NCI-H226 (cell line): ENCODE data around the gene KRTAP12-3.
"Not testable (repeated sequence)": the region's sequence is repeated elsewhere in the genome, so short reads cannot be mapped to it uniquely, and the experiment has no call there.

Experiments
- DNase-seq: peaks from one replicate; pipeline ENCODE4 v3.0.0-alpha.2; 2015

Gene KRTAP12-3, protein sequence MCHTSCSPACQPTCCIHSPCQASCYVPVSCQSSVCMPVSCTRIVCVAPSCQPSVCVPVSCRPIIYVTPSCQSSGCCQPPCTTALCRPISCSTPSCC

DNA sequence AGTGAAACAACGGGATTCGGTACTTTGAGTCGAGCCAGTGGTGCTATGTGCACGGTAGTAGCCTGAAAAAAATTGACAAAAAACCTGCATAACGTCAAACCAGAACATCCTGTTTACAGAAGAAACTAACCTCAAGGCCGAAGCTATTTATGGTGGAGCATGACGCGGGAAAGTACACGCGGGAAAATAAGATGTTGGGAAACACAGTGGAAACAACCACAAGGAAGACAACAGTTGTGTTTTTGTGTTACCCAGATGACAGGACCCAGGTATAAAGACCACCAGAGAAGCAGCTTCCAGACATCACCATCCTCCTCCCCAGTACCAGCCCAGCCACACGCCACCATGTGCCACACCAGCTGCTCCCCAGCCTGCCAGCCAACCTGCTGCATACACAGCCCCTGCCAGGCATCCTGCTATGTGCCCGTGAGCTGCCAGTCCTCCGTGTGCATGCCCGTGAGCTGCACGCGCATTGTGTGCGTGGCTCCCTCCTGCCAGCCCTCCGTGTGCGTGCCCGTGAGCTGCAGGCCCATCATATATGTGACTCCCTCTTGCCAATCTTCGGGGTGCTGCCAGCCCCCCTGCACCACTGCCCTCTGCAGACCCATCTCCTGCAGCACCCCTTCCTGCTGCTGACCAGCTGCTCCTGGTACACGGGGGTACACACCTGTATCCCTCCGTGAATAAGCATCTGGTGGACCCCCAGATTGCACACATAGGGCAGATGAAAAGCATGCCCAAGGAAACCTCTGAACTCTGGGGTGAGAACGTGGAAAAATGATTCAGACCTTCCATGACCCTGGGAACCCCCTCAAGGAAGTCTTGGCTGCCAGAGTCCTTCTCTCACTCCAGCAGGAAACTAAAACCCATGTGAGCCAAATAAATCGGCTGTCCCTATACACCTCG lies at the start of gene KRTAP12-3:
Gene KRTAP12-3 (plus strand): TSS at position 298 of the 906 bp plus-strand sequence. CDS start 48 bp downstream, at position 346.
- DNase-seq: no peak

DNA sequence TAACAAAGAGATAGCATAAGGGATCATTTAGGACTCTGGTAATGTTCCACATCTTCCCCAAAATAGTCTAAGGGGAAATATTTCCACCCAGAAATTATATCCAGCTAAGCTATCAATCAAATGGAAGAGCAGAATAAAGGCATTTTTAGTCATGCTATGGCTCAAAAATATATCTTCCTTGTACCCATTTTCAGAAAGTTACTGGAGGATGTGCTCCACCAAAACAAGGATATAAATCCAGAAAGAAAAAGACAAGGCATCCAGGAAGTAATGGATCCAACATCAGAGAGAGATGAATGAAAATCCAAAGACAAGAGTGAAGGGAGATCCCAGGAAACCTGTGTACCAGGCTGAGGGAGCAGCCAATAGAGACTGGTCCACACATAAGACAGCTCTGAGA lies 48.5 kb upstream of the KRTAP12-3 start:
- no peak for DNase-seq

DNA sequence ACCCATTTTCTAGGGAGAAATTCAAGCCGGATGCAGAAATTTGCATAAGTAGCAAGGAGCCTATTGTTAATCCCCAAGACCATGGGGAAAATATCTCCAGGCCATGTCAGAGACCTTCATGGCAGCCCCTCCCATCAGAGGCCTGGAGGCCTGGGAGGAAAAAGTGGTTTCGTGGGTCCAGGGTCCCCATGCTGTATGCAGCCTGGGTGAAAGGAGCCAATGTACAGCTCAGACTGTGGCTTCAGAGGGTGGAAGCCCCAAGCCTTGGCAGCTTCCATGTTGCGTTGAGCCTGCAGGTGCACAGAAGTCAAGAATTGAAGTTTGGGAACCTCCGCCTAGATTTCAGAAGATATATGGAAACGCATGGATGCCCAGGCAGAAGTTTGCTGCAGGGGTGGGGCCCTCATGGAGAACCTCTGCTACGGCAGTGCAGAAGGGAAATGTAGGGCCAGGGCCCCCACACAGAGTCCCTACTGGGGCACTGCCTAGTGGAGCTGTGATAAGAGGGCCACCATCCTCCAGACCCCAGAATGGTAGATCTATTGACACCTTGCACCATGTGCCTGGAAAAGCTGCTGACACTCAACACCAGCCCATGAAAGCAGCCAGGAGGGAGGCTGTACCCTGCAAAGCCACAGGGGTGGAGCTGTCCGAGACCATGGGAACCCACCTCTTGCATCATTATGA lies 47.4 kb upstream of the KRTAP12-3 start:
- not testable (repeated sequence) for DNase-seq

DNA sequence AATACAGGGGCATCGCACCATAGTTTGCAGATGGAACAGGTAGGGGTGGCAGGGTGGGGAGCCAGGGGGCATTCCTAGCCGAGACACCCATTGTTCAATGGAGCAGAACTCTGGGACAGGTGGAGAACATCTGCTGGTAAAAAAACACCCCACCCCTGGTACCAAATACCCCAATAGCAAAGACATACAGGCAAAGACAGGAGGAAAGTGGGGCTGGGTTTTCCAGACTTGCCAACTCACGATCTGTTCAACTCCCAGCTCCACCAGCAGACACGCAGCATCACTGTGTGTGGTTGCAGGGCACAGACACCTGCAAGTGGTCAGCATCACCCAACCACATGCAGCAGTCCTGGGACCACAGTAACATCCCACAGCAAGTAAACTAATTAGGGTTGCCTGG lies 46.2 kb upstream of the KRTAP12-3 start:
- no peak for DNase-seq

DNA sequence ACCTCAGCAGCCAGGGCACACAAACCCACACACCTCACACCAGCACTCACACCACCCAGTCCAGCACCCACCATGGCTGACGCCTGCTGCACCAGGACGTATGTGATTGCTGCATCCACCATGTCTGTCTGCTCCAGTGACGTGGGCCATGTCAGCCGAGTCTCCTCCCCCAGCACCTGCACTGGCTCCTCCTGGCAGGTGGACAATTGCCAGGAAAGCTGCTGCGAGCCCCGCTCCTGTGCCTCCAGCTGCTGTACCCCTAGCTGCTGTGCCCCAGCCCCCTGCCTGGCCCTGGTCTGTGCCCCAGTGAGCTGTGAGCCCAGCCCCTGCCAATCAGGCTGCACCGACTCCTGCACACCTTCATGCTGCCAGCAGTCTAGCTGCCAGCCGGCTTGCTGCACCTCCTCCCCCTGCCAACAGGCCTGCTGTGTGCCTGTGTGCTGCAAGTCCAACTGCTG lies 45.7 kb upstream of the KRTAP12-3 start, which contains the start of gene KRTAP10-8:
Gene KRTAP10-8 (plus strand): TSS at position 51 of the 458 bp plus-strand sequence. CDS start 22 bp downstream, at position 73.
- DNase-seq: no peak

DNA sequence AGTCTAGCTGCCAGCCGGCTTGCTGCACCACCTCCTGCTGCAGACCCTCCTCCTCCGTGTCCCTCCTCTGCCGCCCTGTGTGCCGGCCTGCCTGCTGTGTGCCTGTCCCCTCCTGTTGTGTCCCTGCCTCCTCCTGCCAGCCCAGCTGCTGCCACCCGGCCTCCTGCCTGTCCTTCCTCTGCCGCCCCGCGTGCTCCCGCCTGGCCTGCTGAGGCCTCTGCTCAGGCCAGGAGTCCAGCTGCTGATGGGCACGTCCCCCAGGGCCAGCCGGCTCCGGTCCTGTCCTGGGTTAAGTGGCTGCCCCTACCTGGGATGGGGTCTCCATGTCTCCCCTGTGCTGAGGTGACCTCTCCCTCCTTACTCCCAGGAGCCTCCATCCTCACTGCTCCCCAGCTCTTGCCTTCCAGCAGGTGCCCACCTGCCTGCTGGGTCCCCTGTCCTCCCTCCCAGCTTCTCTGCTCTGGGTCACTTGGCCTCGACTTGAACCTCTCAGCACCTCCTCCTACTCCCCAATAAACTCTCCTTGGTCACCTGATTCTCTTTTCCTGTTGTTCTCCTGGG lies 45.0 kb upstream of the KRTAP12-3 start:
- DNase-seq: no peak

DNA sequence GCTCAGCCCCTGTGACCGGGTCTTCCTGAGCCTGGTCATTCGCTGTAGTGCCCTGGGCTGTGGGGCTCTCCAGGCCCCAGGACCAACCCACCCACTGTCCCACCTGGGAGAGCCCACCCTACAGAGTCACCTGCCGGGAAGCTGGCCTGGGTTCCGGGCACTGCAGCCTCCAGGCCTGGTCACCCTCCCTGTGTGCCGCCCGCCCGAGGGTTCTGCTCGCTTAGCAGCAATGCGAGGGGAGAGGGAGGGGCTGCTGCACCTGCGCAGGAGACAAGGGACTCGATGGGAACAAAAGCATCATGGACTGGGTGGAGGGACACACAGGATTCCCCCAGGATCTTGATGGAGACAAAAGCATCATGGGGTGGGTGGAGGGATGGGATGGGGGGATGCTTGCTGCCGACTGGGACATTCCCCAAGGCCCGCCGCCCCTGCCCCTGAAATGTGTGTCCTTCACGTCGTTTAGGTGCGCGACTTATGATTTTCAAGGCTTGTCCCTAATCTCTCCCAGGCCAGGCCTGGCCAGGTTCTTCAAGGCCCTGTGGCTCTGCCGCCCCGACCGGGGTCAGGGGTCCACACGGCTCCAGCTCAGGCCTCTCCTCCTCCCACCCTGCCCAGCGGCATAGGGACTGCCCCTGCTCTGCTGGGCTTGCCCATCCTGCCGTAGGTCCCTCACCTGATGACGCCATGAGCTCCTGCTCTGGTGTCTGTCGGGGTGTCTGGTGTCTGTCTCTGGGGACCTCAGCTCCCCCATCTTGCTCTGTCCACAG lies 44.2 kb upstream of the KRTAP12-3 start:
- DNase-seq: no peak

DNA sequence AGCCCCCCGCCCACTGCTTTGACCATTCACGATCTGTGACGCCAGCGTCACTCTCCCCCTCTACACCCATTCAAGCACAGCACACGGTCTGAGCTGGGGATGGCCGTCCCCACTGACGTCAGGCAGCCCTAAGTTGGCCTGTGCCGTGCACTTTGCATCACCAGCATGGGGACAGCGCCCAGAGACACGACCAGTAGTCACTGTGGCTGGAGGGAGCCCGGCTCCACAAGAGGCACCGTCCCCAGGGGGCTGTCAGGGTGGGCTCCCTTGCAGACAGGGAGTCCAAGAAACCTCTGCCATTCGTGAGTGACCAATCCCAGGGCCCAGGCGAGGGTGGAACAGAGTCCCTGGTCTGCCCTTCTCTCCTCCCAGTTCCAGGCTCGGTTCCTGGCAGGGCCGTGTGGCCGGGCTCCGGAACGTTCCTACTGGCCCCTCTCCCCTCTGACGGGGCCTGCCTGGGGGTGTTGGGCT lies 43.5 kb upstream of the KRTAP12-3 start:
- no peak for DNase-seq

DNA sequence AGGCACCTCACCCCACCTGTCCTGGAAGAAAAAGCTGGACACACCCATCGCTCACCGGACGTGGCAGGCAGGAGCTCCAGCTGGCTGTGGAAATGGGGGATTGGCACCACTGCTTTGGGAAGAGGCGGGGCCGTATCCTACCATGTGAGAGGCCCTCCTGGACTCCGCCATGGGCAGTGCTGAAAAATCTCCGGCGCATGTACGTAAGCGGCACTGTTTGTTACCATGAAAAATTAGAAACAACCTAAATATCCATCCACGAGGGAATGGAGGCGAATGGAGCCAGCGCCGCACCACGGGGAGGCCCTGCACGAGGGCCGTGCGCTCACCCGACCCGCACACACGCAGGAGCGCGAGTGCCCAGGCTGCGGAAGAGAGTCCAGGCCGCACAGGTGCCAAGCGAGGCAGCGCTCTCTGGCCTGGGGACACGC lies 42.8 kb upstream of the KRTAP12-3 start:
- DNase-seq: no peak

DNA sequence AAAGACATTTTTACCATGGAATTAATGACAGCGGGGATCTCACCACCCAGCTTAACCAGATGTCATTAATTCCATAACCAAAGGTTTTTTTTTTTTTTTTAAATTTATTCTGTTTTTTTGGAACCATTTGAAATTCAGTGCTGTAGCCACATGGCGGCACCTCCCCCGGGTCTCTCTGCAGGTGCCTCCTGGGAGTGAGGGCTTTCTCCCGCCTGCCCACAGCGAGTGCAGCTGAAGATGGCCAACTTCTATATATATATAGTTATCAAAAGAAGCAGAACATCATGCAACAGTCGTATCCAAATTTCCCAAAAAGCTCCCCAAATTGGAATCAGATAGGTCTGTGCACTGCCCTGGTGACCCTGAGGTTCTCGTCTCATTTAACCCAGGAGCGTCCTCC lies 42.3 kb upstream of the KRTAP12-3 start:
- DNase-seq: no peak

DNA sequence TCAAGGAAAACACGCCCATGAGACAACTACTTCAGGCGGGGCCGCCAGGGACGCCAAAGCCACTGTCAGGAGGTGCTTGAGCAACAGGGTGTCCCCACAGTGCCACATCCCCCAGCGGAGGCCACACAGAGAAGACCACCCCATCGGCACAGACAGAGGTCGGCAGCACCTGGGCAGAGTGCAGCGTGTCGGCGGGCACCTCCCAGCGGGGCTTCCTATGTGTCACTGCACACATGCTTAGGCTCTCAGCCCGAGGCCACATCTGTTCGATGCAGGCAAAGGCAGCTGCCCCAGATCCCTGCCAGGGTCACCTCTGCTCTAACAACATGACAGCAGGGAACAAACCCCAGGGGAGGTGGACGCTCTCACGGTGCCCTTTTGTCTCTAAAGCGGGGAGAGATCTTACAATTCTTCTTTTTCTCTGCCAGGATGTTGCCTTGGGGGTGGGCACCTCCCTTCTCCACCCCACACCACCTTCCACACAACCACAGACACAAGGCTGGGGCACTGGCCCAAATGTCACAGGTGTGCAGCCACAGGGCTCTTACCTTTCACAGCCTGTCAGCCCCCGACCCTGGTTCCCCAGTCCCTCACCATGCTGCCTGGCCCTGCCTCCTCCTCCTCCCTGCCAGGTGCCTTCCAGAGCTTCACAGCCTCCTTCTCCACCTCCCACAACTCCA lies 41.7 kb upstream of the KRTAP12-3 start:
- DNase-seq: no peak

DNA sequence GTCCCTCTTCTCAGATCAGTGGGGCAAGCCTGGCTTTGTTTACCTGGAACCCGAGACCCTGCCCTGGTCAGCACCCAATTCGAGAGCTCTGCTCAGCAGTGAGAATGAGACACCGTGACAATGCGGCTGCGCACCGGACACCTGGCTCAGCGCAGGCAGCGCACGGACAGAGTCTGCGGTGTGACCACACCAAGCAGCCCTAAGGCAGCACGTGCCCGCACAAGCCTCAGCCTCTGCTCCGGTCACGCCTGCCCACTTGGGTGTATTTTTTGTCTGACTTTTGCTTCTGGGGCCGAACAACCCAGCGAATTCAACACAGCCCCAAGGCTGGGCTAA lies 41.2 kb upstream of the KRTAP12-3 start:
- no peak for DNase-seq

DNA sequence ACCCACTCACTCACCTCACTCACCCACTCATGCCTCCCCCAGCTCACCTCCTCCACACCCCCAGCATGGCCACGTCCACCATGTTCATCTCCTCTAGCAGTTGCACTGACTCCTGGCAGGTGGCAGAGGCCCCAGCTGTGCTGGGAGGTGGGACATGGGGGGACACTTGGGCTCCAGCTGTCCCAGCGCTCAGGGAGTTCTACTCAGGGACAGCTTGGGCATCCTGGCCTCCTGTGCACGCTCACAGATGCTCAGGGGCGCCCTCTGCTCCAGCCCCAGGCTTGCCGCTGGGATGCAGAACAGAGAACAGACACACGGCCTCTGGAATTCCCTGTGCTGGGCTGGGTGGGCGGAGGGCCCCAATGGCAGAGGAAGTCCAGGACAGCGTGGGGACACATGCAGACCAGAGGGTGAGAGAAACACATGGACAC lies 40.6 kb upstream of the KRTAP12-3 start:
- DNase-seq: no peak

DNA sequence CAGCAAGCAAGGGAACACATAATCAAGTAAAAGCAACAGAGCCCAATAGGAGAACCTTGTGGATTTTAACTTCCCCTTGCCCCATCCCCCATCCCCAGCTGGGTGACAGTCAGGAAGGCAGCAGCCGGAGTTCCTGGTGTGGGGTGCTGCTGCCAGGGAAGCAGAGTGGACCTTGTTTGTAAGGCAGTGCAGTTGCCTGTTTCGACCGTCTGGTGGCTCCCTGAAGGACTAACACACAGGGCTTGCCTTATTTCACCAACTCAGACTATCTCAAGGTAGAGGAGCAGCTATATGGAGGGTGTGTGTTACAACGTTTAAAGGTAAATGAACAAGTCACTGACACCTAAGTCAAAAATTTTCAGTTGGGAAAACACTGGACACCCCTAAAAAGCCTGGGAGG lies 39.2 kb upstream of the KRTAP12-3 start:
- no peak for DNase-seq

DNA sequence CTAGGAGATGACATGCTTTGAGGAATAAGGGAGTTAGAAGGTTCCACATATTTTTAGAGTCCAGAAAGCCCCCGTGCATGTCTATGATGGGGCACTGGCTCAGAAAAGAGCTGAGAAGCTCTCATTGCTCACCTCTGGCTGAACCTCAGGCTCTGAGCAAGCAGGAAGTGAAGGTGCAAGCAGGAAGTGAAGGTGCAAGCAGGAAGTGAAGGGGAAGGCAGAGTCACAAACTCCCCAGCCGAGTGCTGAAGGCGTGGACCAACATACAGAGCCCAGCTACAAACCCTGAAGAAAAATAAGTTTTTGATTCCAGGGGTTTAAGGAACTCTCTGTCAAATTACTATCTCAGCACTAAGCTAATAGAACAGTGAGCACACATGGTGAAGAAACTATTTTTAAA lies 38.8 kb upstream of the KRTAP12-3 start:
- no peak for DNase-seq

DNA sequence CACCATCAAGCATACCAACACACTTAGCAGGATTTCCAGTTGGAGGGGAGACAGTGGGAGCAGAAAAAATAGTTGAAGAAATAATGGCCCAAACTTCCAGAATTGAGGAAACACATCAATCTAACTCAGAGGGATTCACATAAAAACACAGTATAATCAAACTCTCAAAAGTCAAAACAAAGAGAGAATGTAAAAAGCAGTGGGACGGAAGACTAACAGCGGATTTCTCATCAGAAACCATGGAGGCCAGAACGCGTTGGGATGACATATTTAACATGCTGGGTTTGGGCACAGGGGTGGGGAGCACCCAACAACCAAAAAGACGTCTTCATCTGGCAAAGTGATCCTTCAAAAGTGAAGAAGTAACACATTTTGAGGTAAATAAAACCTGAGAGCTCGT lies 37.8 kb upstream of the KRTAP12-3 start:
- no peak for DNase-seq

DNA sequence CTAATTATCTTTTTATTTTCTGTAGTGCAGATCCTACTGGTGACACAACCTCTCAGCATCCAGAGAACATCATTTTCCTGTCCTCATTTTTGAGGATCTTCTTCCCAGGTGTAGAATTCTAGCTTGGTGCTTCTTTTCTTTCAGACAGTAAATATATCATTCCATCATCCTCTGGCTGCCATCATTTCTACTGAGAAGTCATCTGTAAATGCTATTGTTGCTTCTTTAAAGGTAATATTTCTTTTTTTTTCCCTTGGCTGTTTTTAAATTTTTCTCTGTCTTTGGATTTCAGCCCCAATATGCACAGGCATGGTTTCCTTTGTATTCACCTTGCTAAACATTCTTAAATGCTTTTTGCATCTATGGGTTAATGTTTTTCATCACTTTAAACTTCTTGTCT lies 34.2 kb upstream of the KRTAP12-3 start:
- no peak for DNase-seq

DNA sequence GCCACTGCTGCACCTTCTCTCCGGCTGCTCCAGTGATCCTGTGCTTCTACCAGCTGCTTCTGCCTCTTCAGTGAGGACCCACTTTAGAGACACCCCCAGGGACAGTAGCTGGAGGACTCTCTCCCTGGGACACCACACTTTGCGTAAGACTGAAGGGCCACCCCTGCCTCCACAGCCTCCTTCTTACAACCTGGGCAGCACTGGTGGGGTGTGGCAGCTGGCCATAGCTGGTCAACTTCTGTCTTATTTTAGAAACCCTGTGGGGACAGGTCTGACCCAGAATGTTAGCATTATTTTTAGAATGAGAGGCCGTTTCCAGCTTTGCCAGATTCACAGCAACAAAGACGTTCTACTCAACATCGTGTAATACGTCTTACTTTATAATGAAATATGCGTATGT lies 32.0 kb upstream of the KRTAP12-3 start:
- no peak for DNase-seq

DNA sequence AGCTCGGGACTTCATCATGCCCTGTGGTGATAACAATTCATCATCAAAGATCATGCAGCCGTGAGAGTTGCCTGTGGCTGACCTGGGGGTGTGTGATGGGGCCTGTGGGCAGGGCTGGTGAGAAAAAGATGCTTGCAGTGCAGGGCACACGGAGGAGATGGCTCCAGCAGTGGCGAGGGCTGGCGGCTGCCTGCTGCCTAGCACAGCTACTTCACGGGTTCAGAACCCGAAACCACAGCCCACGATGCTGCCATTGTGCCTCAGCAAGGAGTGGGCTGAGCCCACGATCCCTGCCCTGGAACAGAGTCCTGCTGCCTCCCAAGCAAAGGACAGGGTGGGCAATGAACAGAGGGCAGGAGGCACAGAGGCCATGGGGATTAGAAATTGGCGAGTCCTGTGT lies 31.5 kb upstream of the KRTAP12-3 start:
- no peak for DNase-seq

DNA sequence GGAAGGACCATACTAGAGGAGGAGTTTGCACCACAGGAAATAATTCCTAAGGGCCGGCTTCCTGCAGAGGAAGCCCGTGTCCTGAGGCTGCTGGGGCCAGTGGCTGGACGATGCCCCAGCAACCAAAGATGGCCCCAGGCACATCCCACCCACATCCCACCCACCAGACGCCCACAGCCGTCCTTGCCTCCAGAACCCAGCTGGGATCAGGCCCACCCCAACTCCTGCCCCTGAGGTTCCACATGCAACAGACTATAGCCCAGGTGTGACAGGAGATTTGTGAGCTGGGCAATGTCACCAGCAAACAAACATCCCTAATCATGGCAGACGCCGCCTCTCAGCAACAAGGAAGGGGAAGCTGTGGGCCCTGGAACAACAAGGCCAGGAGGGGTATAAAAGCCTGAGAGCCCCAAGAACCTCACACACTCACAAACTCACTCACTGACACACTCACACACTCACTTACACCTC lies 31.0 kb upstream of the KRTAP12-3 start, which contains the start of gene KRTAP10-9:
Gene KRTAP10-9 (plus strand): TSS at position 421 of the 471 bp plus-strand sequence. CDS start 79 bp downstream, outside the sequence.
- DNase-seq: no peak

DNA sequence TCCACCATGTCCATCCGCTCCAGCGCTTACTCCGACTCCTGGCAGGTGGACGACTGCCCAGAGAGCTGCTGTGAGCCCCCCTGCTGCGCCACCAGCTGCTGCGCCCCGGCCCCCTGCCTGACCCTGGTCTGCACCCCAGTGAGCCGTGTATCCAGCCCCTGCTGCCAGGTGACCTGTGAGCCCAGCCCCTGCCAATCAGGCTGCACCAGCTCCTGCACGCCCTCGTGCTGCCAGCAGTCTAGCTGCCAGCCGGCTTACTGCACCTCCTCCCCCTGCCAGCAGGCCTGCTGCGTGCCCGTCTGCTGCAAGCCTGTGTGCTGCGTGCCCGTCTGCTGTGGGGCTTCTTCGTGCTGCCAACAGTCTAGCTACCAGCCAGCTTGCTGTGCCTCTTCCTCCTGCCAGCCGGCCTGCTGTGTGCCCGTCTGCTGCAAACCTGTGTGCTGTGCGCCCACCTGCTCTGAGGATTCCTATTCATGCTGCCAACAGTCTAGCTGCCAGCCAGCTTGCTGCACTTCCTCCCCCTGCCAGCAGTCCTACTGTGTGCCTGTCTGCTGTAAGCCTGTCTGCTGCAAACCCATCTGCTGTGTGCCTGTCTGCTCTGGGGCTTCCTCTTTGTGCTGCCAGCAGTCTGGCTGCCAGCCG lies 30.4 kb upstream of the KRTAP12-3 start:
- DNase-seq: not testable (repeated sequence)
